Fibroblast of pulmonary artery (primary cell): ENCODE results near the gene WWOX.

Experiments
- DNase-seq: peaks from one replicate; pipeline ENCODE4 v3.0.0-alpha.2; 2010; ENCODE audit warnings: low read depth
- H3K4me3 ChIP-seq: replicated peaks from 2 replicates; pipeline ENCODE4 v1.5.1; 2011; ENCODE audit warnings: low read depth, mild to moderate bottlenecking, control low read depth, low read length, moderate library complexity
- TF ChIP-seq, protein P1 (sequence below): IDR thresholded peaks from 2 replicates; pipeline ENCODE4 v1.5.1; 2011; ENCODE audit warnings: mild to moderate bottlenecking, control low read depth, low read length, inconsistent platforms; ENCODE audit errors: missing control alignments

The WWOX gene

DNA sequence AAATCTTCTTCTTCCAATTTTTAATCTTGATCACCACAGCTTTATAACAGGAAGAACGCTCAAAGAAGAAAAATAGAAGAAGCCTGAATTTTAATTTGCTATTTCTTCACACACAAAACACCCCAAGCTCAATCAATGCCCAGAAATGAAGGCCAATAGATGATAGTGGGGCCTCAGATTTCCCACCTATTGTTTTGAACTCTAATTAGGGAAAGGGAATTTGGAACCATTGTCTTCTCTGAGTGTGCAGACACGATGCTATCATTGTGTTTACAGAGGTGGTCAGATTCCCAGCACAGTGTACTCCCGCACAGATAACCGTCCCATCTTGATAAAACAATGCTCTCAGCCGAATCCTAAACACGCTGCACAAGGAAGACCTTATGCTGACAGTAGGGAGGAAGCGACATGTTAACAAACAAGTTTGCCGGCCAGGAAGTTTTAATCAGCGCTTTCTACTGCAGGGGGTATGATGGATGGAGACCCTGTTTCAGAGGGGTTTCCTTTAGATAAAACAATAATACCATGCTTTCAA is 816.4 kb downstream of the WWOX start:
- no peak for DNase-seq
- TF ChIP-seq, protein P1, sequence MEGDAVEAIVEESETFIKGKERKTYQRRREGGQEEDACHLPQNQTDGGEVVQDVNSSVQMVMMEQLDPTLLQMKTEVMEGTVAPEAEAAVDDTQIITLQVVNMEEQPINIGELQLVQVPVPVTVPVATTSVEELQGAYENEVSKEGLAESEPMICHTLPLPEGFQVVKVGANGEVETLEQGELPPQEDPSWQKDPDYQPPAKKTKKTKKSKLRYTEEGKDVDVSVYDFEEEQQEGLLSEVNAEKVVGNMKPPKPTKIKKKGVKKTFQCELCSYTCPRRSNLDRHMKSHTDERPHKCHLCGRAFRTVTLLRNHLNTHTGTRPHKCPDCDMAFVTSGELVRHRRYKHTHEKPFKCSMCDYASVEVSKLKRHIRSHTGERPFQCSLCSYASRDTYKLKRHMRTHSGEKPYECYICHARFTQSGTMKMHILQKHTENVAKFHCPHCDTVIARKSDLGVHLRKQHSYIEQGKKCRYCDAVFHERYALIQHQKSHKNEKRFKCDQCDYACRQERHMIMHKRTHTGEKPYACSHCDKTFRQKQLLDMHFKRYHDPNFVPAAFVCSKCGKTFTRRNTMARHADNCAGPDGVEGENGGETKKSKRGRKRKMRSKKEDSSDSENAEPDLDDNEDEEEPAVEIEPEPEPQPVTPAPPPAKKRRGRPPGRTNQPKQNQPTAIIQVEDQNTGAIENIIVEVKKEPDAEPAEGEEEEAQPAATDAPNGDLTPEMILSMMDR: no peak
- H3K4me3 ChIP-seq: no peak overlapping the region

DNA sequence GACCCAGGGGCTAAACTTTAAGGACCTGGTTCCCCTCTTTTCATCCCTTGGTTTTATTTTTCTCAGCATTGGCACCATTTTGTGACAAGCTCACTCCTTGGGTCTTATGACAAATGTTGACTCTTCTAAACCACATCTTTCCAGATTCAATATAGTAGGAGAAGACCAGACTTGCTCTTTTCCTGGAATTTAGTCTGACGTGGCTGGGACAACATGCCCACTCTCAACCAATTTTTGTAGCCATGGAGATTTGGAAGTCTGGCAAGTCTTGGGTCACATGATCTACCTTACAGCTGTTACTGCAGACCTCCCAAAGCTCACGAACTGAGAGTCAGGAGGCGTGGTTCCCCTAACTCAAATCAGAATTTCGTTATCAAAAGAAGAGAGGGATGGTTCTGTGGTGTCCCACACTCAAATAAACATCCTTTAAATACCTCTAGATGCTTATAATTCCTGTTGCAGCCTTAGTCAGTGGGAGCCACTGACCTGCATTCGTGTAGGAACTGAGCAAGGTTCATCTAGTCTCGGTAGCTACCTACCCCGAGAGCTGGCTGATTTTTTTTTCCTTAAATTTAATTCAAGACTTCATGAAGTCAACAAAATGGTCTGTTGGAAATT is 817.6 kb downstream of the WWOX start:
- TF ChIP-seq, protein P1: no peak
- no peak for DNase-seq
- no peak overlapping the region for H3K4me3 ChIP-seq

DNA sequence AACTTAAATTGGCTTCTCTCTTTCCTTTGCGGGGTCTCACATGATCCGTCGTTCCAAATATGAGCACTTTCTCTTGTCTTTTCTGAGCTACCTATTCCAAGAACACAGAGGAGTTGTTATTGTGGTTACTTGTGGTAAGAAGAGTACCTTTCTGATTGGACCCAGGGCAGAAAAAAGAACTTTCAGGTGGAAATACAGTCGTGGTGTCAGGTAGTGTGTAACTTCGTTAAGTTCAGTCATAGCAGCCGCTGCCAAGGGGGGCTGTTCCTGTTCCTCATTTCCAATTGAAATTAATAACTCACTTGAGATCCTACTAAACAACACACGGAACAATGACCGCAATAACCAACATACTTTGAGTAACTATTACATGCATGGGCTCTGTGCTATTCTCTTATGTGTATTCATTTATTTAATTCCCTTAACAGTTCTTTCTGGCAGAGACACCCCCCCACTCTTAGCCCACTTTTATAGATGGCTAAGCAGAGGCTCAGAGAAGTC is 819.4 kb downstream of the WWOX start:
- TF ChIP-seq, protein P1: no peak
- H3K4me3 ChIP-seq: no peak overlapping the region
- no peak for DNase-seq

- TF ChIP-seq, protein P1: no peak
- no peak overlapping the region for H3K4me3 ChIP-seq
- DNase-seq: no peak
Measured at GRCh38 chr16:78919852-78920251, 820.4 kb downstream of the WWOX start.

DNA sequence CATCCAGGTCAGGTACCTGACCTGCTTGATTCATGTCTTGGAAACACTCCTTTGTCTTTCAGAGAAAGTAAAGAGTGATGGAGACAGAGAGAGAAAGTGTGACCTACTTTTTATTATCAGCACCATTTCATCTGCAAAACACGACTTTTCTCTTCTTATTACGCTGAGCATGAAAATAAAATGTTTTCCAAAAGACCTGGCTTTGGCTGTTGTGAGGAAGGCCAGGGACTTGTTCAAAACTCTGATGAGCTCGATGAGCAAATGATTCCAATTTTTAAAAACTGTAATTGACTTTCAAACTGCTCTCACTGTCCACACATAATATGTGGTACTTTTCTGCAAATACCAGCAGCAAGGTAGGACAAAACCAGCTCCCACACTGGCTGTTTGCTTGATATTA is 821.2 kb downstream of the WWOX start:
- no peak for DNase-seq
- TF ChIP-seq, protein P1: no peak
- H3K4me3 ChIP-seq: no peak overlapping the region

GRCh38 chr16:78925083-78925767 is 825.8 kb downstream of the WWOX start:
- TF ChIP-seq, protein P1: no peak
- no peak overlapping the region for H3K4me3 ChIP-seq
- DNase-seq: no peak
